Neutrophil (primary cell): ENCODE data around the gene CTXN1.

ENCODE experiments used
- H3K27ac ChIP-seq: fragments of 200-600 bp; sonication (generic); 2 replicates; pipeline ENCODE4 v1.5.1; 2016; ENCODE audit warnings: mild to moderate bottlenecking, moderate library complexity
- H3K27me3 ChIP-seq: fragments of 200-600 bp; sonication (generic); 2 replicates; pipeline ENCODE4 v1.6.0; 2016; ENCODE audit warnings: mild to moderate bottlenecking
- H3K36me3 ChIP-seq: fragments of 200-600 bp; sonication (generic); 2 replicates; pipeline ENCODE4 v1.5.1; 2017
- H3K4me1 ChIP-seq, 2 experiments: fragments of 200-600 bp in 1 of 2; sonication (generic) in 1 of 2; 1 replicate in 1 of 2; 2 replicates in 1 of 2; pipeline versions ENCODE4 v1.5.1 to v1.6.1; 2013 to 2016; ENCODE audit warnings: low read depth in 1 of 2, low read length in 1 of 2, mild to moderate bottlenecking in 1 of 2, moderate library complexity in 1 of 2; ENCODE audit not compliant: control insufficient read depth in 1 of 2, insufficient read depth in 1 of 2
- H3K4me3 ChIP-seq, 2 experiments: fragments of 200-600 bp in 1 of 2; sonication (generic) in 1 of 2; 1 replicate in 1 of 2; 2 replicates in 1 of 2; pipeline ENCODE4 v1.5.1; 2013 to 2016; ENCODE audit warnings: low read depth in 1 of 2, low read length in 1 of 2, mild to moderate bottlenecking in 1 of 2, moderate library complexity in 1 of 2
- H3K9me3 ChIP-seq: fragments of 200-600 bp; sonication (generic); 2 replicates; pipeline ENCODE4 v1.5.1; 2016
- TF ChIP-seq, protein P1 (sequence below): fragments of 200-600 bp; sonication (generic); IDR thresholded peaks from 2 replicates; pipeline ENCODE4 v1.5.1; 2016; ENCODE audit warnings: antibody characterized with exemption

CTXN1 gene

DNA sequence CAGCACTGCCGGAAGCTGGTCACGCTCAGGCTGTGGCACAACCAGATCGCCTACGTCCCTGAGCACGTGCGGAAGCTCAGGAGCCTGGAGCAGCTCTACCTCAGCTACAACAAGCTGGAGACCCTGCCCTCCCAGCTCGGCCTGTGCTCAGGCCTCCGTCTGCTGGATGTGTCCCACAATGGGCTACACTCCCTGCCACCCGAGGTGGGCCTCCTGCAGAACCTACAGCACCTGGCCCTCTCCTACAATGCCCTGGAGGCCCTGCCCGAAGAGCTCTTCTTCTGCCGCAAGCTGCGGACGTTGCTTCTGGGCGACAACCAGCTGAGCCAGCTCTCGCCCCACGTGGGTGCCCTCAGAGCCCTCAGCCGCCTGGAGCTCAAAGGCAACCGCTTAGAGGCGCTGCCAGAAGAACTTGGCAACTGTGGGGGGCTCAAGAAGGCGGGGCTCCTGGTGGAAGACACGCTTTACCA, 25.5 kb downstream of the CTXN1 start:
- Histone ChIP-seq H3K4me1 (peaks cover 26 to 32% of the 10 kb centered on the region in 2 experiments), H3K27me3 (peaks cover 37% of the 10 kb centered on the region), H3K27ac (no peak overlapping the region), H3K4me3 (no peak overlapping the region), H3K9me3 (no peaks in the 10 kb centered on the region), H3K36me3 (no peaks in the 10 kb centered on the region)
- TF ChIP-seq, protein P1, sequence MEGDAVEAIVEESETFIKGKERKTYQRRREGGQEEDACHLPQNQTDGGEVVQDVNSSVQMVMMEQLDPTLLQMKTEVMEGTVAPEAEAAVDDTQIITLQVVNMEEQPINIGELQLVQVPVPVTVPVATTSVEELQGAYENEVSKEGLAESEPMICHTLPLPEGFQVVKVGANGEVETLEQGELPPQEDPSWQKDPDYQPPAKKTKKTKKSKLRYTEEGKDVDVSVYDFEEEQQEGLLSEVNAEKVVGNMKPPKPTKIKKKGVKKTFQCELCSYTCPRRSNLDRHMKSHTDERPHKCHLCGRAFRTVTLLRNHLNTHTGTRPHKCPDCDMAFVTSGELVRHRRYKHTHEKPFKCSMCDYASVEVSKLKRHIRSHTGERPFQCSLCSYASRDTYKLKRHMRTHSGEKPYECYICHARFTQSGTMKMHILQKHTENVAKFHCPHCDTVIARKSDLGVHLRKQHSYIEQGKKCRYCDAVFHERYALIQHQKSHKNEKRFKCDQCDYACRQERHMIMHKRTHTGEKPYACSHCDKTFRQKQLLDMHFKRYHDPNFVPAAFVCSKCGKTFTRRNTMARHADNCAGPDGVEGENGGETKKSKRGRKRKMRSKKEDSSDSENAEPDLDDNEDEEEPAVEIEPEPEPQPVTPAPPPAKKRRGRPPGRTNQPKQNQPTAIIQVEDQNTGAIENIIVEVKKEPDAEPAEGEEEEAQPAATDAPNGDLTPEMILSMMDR: no peak

DNA sequence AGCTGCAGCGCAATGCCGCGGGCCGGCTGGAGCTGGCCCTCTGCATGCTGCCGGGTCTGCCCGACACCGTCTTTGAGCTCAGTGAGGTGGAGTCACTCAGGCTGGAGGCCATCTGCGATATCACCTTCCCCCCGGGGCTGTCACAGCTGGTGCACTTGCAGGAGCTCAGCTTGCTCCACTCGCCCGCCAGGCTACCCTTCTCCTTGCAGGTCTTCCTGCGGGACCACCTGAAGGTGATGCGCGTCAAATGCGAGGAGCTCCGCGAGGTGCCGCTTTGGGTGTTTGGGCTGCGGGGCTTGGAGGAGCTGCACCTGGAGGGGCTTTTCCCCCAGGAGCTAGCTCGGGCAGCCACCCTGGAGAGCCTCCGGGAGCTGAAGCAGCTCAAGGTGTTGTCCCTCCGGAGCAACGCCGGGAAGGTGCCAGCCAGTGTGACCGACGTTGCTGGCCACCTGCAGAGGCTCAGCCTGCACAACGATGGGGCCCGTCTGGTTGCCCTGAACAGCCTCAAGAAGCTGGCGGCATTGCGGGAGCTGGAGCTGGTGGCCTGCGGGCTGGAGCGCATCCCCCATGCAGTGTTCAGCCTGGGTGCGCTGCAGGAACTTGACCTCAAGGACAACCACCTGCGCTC, 26.1 kb downstream of the CTXN1 start:
- no peak overlapping the region for H3K4me3 ChIP-seq
- peaks cover 21 to 28% of the 10 kb centered on the region in 2 experiments for H3K4me1 ChIP-seq
- H3K27me3 ChIP-seq: peaks cover 41% of the 10 kb centered on the region
- TF ChIP-seq, protein P1: no peak
- H3K36me3 ChIP-seq: no peaks in the 10 kb centered on the region
- no peaks in the 10 kb centered on the region for H3K9me3 ChIP-seq
- no peak overlapping the region for H3K27ac ChIP-seq

DNA sequence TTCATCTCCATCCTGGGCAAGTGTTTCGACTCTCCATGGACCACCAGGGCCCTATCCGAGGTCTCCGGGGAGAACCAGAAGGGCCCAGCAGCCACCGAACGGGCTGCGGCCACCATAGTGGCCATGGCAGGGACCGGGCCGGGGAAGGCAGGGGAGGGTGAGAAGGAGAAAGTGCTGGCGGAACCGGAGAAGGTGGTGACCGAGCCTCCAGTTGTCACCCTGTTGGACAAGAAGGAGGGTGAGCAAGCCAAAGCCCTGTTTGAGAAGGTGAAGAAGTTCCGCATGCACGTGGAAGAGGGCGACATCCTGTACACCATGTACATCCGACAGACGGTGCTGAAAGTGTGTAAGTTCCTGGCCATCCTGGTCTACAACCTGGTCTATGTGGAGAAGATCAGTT, 27.0 kb downstream of the CTXN1 start:
- H3K9me3 ChIP-seq: no peaks in the 10 kb centered on the region
- TF ChIP-seq, protein P1: no peak
- no peaks in the 10 kb centered on the region for H3K36me3 ChIP-seq
- H3K27me3 ChIP-seq: peaks cover 50% of the 10 kb centered on the region
- no peak overlapping the region for H3K27ac ChIP-seq
- H3K4me3 ChIP-seq: no peak overlapping the region
- H3K4me1 ChIP-seq: peaks cover 12 to 20% of the 10 kb centered on the region in 2 experiments

DNA sequence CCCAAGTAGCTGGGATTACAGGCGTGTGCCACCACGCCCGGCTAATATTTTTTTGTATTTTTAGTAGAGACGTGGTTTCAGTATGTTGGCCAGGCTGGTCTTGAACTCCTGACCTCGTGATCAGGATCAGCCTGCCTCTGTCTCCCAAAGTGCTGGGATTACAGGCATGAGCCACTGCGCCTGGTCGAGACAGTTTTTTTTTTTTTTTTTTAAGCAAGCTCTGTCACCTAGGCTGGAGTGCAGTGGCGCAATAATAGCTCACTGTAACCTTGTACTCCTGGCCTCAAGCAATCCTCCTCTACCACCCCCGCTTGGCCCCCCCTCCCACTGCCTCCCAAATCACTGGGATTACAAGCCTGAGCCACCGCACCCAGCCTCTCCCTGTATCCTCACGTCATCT, 28.6 kb downstream of the CTXN1 start:
- no peaks in the 10 kb centered on the region for H3K36me3 ChIP-seq
- TF ChIP-seq, protein P1: no peak

DNA sequence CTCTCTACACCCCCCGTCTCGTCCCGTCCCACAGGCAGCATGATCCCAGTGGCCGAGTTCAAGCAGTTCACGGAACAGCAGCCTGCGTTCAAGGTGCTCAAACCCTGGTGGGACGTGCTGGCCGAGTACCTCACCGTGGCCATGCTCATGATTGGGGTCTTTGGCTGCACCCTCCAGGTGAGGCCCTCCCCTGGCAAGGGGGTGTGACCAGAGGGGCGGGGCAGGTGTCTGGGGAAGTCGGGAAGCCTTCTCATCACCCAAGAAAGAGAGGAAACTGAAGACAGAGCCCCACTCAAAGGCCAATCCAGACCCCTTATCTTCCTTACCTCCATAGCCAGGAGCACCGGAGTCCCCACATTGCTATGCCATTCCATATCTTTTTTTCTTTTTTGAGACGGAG, 30.4 kb downstream of the CTXN1 start:
- TF ChIP-seq, protein P1: no peak

More for the DNA sequence above, 28.6 kb downstream of the CTXN1 start:
- no peak overlapping the region for H3K27ac ChIP-seq
- H3K27me3 ChIP-seq: peaks cover 59% of the 10 kb centered on the region
- peaks cover 3 to 11% of the 10 kb centered on the region in 2 experiments for H3K4me1 ChIP-seq
- H3K9me3 ChIP-seq: no peaks in the 10 kb centered on the region
- no peak overlapping the region for H3K4me3 ChIP-seq

More for the DNA sequence above, 30.4 kb downstream of the CTXN1 start:
- Histone ChIP-seq H3K36me3 (no peaks in the 10 kb centered on the region), H3K4me1 (peaks cover 3 to 11% of the 10 kb centered on the region in 2 experiments), H3K27ac (no peak overlapping the region), H3K9me3 (no peaks in the 10 kb centered on the region), H3K27me3 (peaks cover 59% of the 10 kb centered on the region), H3K4me3 (no peak overlapping the region)
